SH-SY5Y (cell line): ENCODE results near the gene NDUFB4.

Experiments used
- GATA2 ChIP-seq: IDR thresholded peaks from 2 replicates; pipeline ENCODE4 v1.6.1; 2011; ENCODE audit warnings: mild to moderate bottlenecking, low read depth, low read length
- GATA3 ChIP-seq: IDR thresholded peaks from 2 replicates; pipeline ENCODE4 v1.6.1; 2011; ENCODE audit warnings: low read depth, mild to moderate bottlenecking, low read length, moderate library complexity

The NDUFB4 gene

DNA sequence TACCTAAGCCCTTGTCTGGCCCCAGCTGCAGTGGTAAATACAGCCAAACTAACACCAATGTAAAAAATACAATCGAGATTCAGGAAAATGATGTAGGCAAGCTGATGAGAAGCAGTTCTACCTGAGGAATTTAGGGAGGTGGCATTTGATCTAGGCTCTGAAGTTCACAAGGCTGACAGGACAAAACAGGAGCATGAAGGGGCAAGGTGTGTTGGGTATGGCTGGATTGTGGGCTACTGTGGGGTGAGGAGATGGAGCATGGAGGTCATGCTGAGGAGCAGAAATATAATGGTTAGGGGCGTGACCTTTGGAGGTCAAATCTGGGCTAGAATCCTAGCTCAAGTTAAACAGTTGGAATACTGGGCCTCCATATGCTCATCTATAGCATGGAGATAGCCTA, 6.5 kb downstream of the NDUFB4 start:
- TF ChIP-seq GATA2 (no peak), GATA3 (no peak)

DNA sequence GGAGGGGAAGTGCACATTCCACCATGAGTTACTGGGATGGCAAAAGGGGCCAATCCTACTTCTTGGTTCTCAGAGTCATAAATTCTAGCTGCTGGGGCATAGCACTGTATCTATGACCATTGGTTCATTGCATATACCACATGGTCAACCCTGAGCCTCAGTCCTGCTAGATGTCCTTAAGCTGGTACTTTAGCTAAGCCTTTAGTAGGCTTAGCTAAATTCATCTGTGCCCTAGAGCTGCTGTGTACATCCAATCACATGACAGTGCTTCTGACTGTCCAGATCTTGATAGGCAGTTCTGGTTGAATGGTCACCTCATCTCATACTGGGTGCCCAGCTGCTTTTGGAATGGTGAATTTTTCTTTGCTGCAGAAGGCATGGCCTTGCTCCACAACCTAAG, 8.2 kb downstream of the NDUFB4 start:
- no peak for TF ChIP-seq GATA3
- TF ChIP-seq GATA2: no peak

DNA sequence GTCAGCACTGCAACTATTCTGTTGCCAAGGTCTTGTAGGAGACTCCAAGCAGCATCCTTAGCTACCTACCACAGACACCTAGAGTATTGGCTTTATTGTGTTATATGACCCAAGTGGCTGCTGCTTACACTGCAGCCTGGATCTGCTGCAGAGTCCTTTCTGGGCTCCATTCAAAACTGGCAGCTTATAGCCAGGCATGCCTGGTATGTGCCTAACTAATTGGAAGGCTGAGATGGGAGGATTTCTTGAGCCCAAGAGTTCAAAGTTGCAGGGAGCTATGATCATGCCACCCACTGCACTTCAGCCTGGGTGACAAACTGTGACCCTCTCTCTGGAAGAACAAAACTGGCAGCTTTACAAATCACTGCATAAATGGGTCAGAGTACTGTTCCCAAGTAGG, 8.6 kb downstream of the NDUFB4 start:
- TF ChIP-seq GATA3: no peak
- no peak for TF ChIP-seq GATA2

DNA sequence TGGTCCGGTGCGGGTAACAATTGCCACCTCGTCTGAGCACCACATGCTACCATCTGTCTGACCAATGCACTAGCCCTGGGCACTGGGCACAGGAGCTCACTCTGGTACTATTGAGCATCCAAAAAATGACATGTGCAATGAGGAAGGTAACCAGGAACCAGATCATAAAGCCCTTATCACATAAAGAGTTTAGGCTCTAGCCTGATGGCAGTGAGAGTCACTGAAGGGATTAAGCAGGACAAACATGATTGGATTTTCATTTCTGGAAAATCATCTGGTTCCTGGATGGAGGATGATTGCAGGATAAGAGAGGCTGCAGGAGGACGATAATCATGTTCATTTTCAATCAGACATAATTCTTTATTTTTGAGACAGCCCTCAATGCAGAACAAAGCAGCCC, 12.4 kb downstream of the NDUFB4 start:
- TF ChIP-seq GATA3: peak; percentile 95
- TF ChIP-seq GATA2: peak; percentile 97

DNA sequence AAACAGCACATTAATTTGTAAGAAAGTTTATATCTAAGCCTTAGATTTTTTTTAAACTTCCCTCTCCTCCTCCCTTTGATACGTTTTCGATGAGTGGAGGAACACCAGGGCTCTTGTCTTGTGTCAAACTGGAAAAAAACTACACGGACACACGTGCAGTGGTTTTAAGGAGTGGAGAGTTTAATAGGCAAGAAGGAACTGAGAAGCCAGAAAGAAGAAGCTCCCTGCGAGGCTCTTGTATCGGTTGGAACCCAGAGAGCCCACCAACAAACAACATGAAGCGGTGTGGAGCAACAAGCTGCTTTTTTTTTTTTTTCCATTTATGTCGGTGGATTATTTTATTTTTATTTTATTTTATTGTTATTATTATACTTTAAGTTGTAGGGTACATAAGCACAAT, 18.6 kb downstream of the NDUFB4 start:
- TF ChIP-seq GATA2 (no peak), GATA3 (no peak)

DNA sequence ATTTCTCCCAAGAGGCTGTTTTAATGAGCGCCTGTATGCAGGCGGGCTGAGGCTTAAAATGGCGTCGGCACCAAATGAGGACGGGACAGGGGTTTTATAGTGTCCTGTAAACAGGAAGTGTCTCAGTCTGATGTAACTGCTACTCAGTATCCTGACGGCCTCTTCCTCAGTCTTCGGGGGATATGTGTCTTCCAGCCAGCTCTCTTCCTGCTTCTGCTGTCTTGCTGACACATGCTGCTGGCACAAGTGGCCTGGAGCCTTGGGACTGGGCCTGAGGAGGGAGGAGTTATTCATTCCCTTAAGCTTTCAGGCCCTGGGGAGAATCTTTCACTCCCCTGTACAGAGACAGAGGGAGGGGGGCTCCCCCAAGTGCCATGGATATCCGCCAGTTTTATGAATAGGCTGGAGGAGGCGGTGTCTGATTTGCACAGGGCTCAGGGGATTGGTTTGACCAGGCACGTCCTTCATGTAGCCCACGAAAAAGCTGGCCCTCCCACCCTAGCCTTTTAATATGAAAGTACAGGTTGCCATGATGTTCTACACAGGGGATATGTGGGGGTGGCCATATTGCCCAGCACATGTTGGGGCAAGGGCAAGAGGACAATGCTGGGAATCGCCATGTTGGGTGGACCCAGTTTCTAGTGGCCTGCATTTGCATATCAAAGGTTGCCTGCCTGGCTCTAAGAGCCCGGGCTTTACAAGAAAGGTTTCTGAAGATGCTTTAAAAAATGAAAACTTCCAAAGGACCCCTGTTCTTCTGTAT, 19.9 kb downstream of the NDUFB4 start:
- TF ChIP-seq GATA3 (no peak), GATA2 (no peak)

DNA sequence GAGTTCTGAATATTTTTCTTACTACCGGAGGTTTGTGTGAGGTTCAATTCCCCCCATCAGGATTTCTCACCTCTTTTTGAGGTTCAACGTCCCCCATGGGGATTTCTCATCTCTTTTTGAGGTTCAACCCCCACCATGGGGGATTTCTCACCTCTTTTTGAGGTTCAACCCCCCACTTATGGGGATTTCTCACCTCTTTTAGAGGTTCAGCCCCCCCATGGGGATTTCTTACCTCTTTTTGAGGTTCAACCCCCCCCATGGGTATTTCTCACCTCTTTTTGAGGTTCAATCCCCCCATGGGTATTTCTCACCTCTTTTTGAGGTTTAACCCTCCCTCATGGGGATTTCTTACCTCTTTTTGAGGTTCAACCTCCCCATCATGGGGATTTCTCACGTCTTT, 26.3 kb downstream of the NDUFB4 start:
- TF ChIP-seq GATA3 (no peak), GATA2 (no peak)

DNA sequence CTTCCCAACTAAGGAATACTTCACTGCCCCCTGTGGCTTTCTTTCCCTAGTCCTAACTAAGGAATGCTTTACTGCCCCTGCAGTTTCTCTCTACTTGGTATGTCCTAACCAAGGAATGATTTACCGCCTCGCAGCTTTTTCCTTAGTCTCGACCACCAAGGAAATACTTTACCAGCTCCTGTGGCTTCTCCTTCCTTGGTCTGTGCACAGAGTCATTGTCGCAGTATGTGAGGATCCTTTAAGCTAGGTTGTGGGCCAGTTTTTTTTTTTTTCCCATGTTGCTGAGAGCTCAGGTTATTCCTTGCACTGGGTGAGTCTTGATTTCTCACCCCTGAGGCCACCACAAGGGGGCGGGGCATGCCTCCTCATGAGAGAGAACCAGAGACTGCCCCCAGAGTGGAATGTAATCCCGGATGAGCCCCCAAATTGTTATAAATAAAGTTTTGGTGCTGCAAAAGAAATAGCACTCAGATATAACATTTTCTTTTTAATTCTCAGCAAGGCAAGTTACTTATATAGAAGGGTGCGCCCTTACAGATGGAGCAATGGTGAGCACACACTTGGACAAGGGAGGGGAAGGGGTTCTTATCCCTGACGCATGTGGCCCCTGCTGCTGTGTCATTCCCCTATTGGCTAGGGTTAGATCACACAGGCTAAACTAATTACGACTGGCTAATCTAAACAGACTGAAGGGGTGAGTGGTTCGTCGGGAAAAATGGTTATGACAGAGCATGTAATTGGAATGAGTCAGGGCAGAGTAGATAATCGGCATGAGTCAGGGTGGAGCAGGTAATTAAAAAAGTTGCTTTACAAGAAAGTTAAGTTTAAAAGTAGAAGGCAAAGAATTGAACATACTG, 27.0 kb downstream of the NDUFB4 start:
- TF ChIP-seq GATA3 (no peak), GATA2 (no peak)

DNA sequence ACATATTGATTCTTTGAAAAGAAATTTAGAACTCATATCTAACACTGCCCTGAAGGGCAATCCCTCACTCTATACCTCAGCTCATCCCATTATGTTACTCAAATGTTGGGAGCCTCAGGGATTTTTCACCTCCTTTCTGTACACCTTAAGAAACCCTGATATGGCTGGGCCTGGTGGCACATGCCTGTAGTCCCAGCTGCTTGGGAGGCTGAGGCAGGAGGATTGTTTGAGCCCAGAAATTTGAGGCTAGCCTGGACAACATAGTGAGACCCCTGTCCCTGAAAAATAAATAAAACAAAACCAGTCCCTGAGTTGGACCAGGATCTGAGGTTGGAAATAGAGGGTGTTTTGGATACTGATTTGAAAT, 27.6 kb downstream of the NDUFB4 start:
- TF ChIP-seq GATA3 (no peak), GATA2 (no peak)

DNA sequence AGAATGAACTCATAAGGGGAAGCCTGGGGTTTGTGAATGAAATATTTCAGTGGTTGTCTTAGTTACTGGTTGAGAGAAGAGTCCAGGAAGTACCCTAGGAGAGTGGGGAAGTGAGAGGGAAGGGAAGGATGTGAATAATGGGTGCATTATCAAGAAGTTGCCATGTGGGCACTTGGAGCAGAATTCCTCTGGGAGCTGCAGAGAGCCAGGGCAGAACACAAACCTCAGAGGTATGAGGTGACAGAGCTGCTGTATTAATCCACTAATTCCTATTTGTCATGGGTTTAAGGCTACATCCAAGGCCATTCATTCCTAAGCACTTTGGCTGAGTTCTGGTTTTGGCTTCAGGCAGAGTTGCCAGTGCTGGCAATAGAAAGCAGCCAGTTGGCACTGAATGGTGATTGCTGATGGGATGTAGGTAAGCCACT, 29.0 kb downstream of the NDUFB4 start:
- TF ChIP-seq GATA2 (no peak), GATA3 (no peak)

DNA sequence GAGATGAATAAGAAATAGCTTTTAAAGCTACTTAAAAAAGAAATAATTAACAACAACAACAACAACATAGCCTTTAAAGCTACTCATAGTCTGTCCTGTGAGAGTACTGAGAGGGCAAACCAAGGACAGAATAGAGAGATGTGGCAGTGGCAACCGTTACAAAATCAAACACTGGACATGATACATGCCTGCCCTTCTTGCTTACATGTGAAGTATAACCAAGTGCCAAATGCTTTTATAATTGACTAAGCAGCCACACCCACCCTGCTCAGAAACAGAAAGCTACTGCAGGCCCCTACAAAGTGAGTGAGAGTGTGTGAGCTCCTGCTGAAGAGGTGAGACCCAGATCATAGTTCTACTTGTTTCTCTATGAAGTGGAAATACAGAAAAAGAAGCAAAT, 38.4 kb downstream of the NDUFB4 start:
- no peak for TF ChIP-seq GATA3
- TF ChIP-seq GATA2: no peak

DNA sequence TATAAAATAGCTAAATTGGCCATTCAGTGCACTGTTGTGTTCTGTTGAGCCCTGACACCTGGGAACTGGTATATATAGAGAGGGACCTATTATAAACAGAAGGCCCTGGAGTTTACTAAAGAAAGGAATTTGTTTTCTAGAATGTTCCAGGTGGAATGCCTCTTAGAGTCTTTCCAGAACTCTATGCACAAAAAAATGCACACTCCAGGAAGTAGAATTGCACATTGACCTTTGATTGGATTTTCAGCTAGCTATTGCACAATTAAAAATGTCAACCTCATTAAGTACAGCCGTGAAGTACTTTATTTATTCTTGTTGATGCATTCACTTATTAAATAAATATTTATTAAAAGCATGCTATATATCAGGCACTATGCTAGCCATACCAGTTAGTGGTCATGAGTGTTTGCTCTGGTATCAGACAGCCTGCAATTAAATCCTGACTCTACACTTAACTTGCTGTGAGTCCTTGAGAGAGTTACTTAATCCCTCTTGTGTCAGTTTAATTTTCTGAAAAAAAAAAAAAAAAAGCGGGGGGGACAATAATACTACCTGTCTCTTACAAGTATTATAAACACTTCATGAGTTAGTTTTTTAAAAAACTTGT, 40.8 kb downstream of the NDUFB4 start:
- TF ChIP-seq GATA3: no peak
- TF ChIP-seq GATA2: no peak

DNA sequence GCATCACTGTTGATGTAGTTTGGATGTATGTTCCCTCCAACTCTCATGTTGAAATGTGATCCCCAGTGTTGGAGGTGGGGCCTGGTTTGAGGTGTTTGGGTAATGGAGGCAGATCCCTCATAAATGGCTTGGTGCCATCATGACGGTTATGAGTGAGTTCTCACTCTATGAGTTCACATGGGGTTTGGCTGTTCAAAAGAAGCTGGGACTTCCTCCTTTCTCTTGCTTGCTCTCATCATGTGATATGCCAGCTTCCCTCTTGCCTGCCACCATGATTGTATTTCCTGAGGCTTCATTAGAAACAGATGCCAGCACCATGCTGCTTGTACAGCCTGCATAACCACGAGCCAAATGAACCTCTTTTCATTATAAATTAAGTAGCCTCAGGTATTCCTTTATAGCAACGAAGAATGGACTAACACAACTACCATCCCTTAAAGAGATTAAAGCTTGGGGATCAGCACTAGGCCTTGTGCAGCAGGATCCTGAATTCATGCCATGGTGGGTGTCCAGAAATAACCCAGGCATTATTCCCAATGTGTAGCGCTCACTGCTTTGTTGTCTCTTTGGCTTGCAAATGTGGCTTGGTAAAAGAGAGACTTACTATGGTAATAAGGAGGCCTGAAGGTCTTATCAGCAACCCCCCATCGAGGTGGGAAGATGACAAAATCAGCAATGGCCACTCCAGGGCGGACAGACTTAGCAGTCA, 41.9 kb downstream of the NDUFB4 start:
- TF ChIP-seq GATA3: no peak
- TF ChIP-seq GATA2: no peak

DNA sequence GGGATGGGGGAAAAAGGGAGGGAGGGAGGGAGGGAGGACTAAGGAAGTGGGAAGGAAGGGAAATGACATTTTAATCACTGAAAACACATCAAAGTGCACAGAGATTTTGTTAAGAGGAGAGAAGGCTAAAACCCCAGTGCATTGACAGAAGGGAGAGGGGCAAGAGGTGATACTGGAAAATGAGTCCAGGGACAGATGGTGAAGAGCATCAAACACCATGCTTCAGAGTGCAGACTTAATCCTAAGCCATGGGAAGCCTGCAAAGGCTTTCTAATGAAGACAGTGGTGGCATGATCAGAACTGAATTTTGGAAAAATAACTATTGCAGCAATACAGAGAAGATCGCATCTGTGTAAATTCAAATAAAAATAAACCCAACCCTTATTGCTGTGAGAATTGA, 44.1 kb downstream of the NDUFB4 start:
- no peak for TF ChIP-seq GATA3
- TF ChIP-seq GATA2: no peak
